A549 (cell line): Measurements from ENCODE around the gene PKHD1. TPM values are rescaled to one million over a fixed set of nuclear protein-coding genes. Genes with fewer than 3 reads are reported as not detected.

Source experiments
- ATAC-seq, 2 experiments: fragments of 200-7000 bp in 1 of 2; fragments of >200 bp in 1 of 2; cut with Nextera tagmentation in 1 of 2; cut with Tn5 transposase in 1 of 2; 3 replicates each; pipeline versions ENCODE4 v1.8.0 to v1.9.1; 2018 to 2020; ENCODE audit warnings: mild to moderate bottlenecking in 1 of 2, moderate library complexity in 1 of 2
- CTCF ChIA-PET: fragments of 300-600 bp; sonication (Branson Sonifier 250); formaldehyde crosslinking; extraction: SDS; loops from one replicate; lab custom pipeline; 2021; ENCODE audit warnings: antibody characterized with exemption, inconsistent platforms; lab: Yijun Ruan, JAX
- POLR2A ChIA-PET: fragments of 350-600 bp; formaldehyde crosslinking; extraction: SDS; loops from one replicate; lab custom pipeline; 2021; ENCODE audit warnings: antibody characterized with exemption, inconsistent platforms; lab: Yijun Ruan, JAX
- DNase-seq, 2 experiments: peaks; one replicate each; pipeline versions ENCODE4 v3.0.0 to v3.0.0-alpha.2; 2011 to 2016; ENCODE audit warnings: low read depth in 1 of 2, low spot score in 1 of 2
- FAIRE-seq: peaks from 2 replicates; lab custom pipeline; 2011; peaks lifted over from hg19 to GRCh38; lab: Jason Lieb, UNC
- H3K27ac ChIP-seq, 2 experiments: fragments of >200 bp; sonication (Bioruptor Twin); formaldehyde crosslinking; 3 replicates each; pipeline ENCODE4 v1.5.1; 2016 to 2017
- H3K4me1 ChIP-seq: fragments of >200 bp; sonication (Bioruptor Twin); formaldehyde crosslinking; 3 replicates; pipeline ENCODE4 v1.6.1; 2016
- H3K4me2 ChIP-seq: fragments of >200 bp; sonication (Bioruptor Twin); formaldehyde crosslinking; 3 replicates; pipeline ENCODE4 v1.6.1; 2016
- H3K4me3 ChIP-seq: fragments of >200 bp; sonication (Bioruptor Twin); formaldehyde crosslinking; 3 replicates; pipeline ENCODE4 v1.5.1; 2016
- H3K9me3 ChIP-seq: fragments of >200 bp; sonication (Bioruptor Twin); formaldehyde crosslinking; 3 replicates; pipeline ENCODE4 v1.6.1; 2016
- BHLHE40 ChIP-seq: IDR thresholded peaks from 2 replicates; pipeline ENCODE4 v1.6.1; 2012; ENCODE audit warnings: low read depth, low read length, inconsistent platforms
- CEBPB ChIP-seq, 2 experiments: fragments of >200 bp in 1 of 2; sonication (Bioruptor Twin) in 1 of 2; formaldehyde crosslinking in 1 of 2; IDR thresholded peaks; 2 replicates each; pipeline ENCODE4 v1.6.1; 2012 to 2016
- CHD2 ChIP-seq: fragments of 150-350 bp; IDR thresholded peaks from 2 replicates; pipeline ENCODE4 v1.6.1; 2014; ENCODE audit warnings: low read length; ENCODE audit not compliant: partially characterized antibody
- CHD4 ChIP-seq: fragments of 200-600 bp; sonication (generic); IDR thresholded peaks from 2 replicates; pipeline ENCODE4 v1.6.1; 2016; ENCODE audit warnings: antibody characterized with exemption, mild to moderate bottlenecking, borderline replicate concordance
- EHF ChIP-seq: fragments of 250-450 bp; sonication (Bioruptor Pico); IDR thresholded peaks from 2 replicates; pipeline ENCODE4 v1.5.0; 2020; ENCODE audit warnings: mild to moderate bottlenecking
- EP300 ChIP-seq, 2 experiments: fragments of >200 bp; sonication (Bioruptor Twin); formaldehyde crosslinking; IDR thresholded peaks; 2 replicates in 1 of 2; 3 replicates in 1 of 2; pipeline ENCODE4 v1.6.1; 2016 to 2017
- ESRRA ChIP-seq: fragments of 150-350 bp; IDR thresholded peaks from 2 replicates; pipeline ENCODE4 v1.6.1; 2014; ENCODE audit warnings: mild to moderate bottlenecking, low read length, borderline replicate concordance
- FOXS1 ChIP-seq: fragments of 250-450 bp; sonication (Bioruptor Pico); IDR thresholded peaks from 2 replicates; pipeline ENCODE4 v1.5.0; 2020; ENCODE audit warnings: mild to moderate bottlenecking, moderate library complexity
- GATA3 ChIP-seq: IDR thresholded peaks from 2 replicates; pipeline ENCODE4 v1.6.1; 2012; ENCODE audit warnings: borderline replicate concordance
- HOXB13 ChIP-seq: fragments of 250-450 bp; sonication (Bioruptor Pico); IDR thresholded peaks from 2 replicates; pipeline ENCODE4 v1.5.0; 2020; ENCODE audit warnings: low read depth, mild to moderate bottlenecking, moderate library complexity
- KDM1A ChIP-seq: fragments of 200-600 bp; sonication (generic); IDR thresholded peaks from 2 replicates; pipeline ENCODE4 v1.6.1; 2016; ENCODE audit warnings: low read depth, mild to moderate bottlenecking
- KDM5A ChIP-seq: fragments of 200-600 bp; sonication (generic); IDR thresholded peaks from 2 replicates; pipeline ENCODE4 v1.6.1; 2016; ENCODE audit warnings: antibody characterized with exemption, mild to moderate bottlenecking
- MAFK ChIP-seq: fragments of 450-650 bp; IDR thresholded peaks from 2 replicates; pipeline ENCODE4 v1.6.1; 2014; ENCODE audit not compliant: partially characterized antibody
- MAZ ChIP-seq: fragments of 150-350 bp; IDR thresholded peaks from 2 replicates; pipeline ENCODE4 v1.6.1; 2014; ENCODE audit warnings: antibody characterized with exemption, low read depth, low read length, borderline replicate concordance
- NFE2L2 ChIP-seq: fragments of 150-350 bp; conservative IDR thresholded peaks from 2 replicates; pipeline ENCODE4 v1.6.1; 2014; ENCODE audit warnings: low read length
- NPAS2 ChIP-seq: fragments of 250-450 bp; sonication (Bioruptor Pico); IDR thresholded peaks from 2 replicates; pipeline ENCODE4 v1.8.0; 2022; ENCODE audit warnings: mild to moderate bottlenecking, moderate library complexity, borderline replicate concordance
- NR3C1 ChIP-seq: fragments of >200 bp; sonication (Bioruptor Twin); formaldehyde crosslinking; IDR thresholded peaks from 3 replicates; pipeline ENCODE4 v1.6.1; 2017
- POLR2A ChIP-seq: IDR thresholded peaks from 2 replicates; pipeline ENCODE4 v1.6.1; 2012; ENCODE audit warnings: mild to moderate bottlenecking, low read length
- RAD21 ChIP-seq, 2 experiments: fragments of >200 bp in 1 of 2; sonication (Bioruptor Twin) in 1 of 2; formaldehyde crosslinking in 1 of 2; IDR thresholded peaks in 1 of 2; conservative IDR thresholded peaks in 1 of 2; 2 replicates in 1 of 2; 3 replicates in 1 of 2; pipeline ENCODE4 v1.6.1; 2012 to 2018; ENCODE audit warnings: inconsistent platforms in 1 of 2
- RFX5 ChIP-seq: fragments of 450-650 bp; IDR thresholded peaks from 2 replicates; pipeline ENCODE4 v1.7.1; 2014; ENCODE audit warnings: antibody characterized with exemption, mild to moderate bottlenecking, moderate library complexity
- SMC3 ChIP-seq: fragments of >200 bp; sonication (Bioruptor Twin); formaldehyde crosslinking; IDR thresholded peaks from 3 replicates; pipeline ENCODE4 v1.6.1; 2018; ENCODE audit warnings: inconsistent platforms
- TFCP2L1 ChIP-seq: fragments of 250-450 bp; sonication (Bioruptor Pico); IDR thresholded peaks from 2 replicates; pipeline ENCODE4 v1.5.0; 2021; ENCODE audit warnings: mild to moderate bottlenecking
- TP53 ChIP-seq: fragments of 250-450 bp; sonication (Bioruptor Pico); IDR thresholded peaks from 2 replicates; pipeline ENCODE4 v1.5.0; 2021; ENCODE audit warnings: mild to moderate bottlenecking, moderate library complexity
- ZC3H11A ChIP-seq: fragments of 450-650 bp; IDR thresholded peaks from 2 replicates; pipeline ENCODE4 v1.6.1; 2014; ENCODE audit warnings: antibody characterized with exemption, mild to moderate bottlenecking
- ZNF302 ChIP-seq: fragments of 250-450 bp; sonication (Bioruptor Pico); IDR thresholded peaks from 2 replicates; pipeline ENCODE4 v1.9.0; 2021; ENCODE audit warnings: inconsistent platforms, mild to moderate bottlenecking, moderate library complexity
- ZSCAN20 ChIP-seq: fragments of 250-450 bp; sonication (Bioruptor Pico); IDR thresholded peaks from 2 replicates; pipeline ENCODE4 v1.8.0; 2022; ENCODE audit warnings: mild to moderate bottlenecking, moderate library complexity
- WGBS: methylation state at CpG from one replicate; pipeline ENCODE4 v1.1.6; 2017; ENCODE audit errors: missing lambda C conversion rate; 5-methylcytosine and 5-hydroxymethylcytosine counted together
- polyA plus RNA-seq, 4 experiments: library from polyadenylated mRNA; depleted of rRNA in 3 of 4; stranded (reverse); fragments of >200 nt; fragmentation: RNase III in 1 of 4; extraction: RNeasy Plus Mini Kit Qiagen cat#74134 plus additional on column Dnase treatment in 1 of 4; gene quantifications; 2 replicates in 3 of 4; 3 replicates in 1 of 4; pipeline ENCODE4 v1.2.3, GENCODE V29; 2011 to 2017
- TF ChIP-seq, protein P1 (sequence below): fragments of 250-450 bp; sonication (Bioruptor Pico); IDR thresholded peaks from 2 replicates; pipeline ENCODE4 v1.5.0; 2021; ENCODE audit warnings: mild to moderate bottlenecking, moderate library complexity, borderline replicate concordance
- TF ChIP-seq, protein P2 (sequence below): IDR thresholded peaks from 2 replicates; pipeline ENCODE4 v1.6.1; 2012
- TF ChIP-seq, protein P3 (sequence below): fragments of >200 bp; sonication (Bioruptor Twin); formaldehyde crosslinking; IDR thresholded peaks from 3 replicates; pipeline ENCODE4 v1.6.1; 2016
- TF ChIP-seq, protein P4 (sequence below): fragments of >200 bp; sonication (Bioruptor Twin); formaldehyde crosslinking; IDR thresholded peaks from 3 replicates; pipeline ENCODE4 v1.5.1; 2016

The PKHD1 gene
- polyA plus RNA-seq, 2 of the 4 experiments (the other 2 are of a cell fraction), result not detected

DNA sequence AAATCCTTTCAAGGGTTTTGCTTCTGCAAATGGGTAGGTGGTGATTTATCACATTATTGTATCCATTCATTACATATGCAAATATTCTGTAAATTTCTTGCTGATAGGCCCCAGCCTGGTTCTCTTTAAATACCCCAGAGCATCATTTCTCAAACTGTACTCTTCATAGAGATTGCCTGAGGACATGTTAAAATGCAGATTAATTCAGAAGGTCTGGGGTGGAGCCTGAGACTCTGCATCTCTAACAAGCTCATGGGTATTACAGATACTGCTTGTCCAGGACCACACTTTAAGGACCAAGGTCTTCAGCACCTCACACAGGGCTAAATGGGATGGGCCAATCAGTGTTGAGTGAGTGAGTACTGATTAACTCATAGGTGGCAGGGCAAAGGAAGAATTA, 46.3 kb downstream of the PKHD1 start:
- ChIA-PET POLR2A (no interaction called here), CTCF (no interaction called here)
- Histone ChIP-seq H3K27ac (no peak overlapping the region), H3K4me2 (no peak overlapping the region), H3K9me3 (no peaks in the 10 kb centered on the region), H3K4me1 (no peaks in the 10 kb centered on the region), H3K4me3 (no peak overlapping the region)
- no peak for FAIRE-seq
- no peak for ATAC-seq
- DNase-seq, result no peak
- TF ChIP-seq KDM5A (no peak), ZNF302 (CRISPR knock-in tag) (no peak), HOXB13 (CRISPR knock-in tag) (no peak), GATA3 (no peak), SMC3 (no peak), ZC3H11A (no peak), TFCP2L1 (CRISPR knock-in tag) (no peak), NFE2L2 (no peak), CHD4 (no peak), TP53 (no peak), POLR2A (no peak), RFX5 (no peak), KDM1A (no peak), RAD21 (conservative IDR thresholded peaks at IDR 0.05 in 1 of 2, IDR thresholded peaks at IDR 0.05 in 1 of 2) (no peak), EP300 (IDR thresholded peaks at IDR 0.05) (no peak), MAFK (no peak), FOXS1 (CRISPR knock-in tag) (no peak)
- TF ChIP-seq, protein P1, sequence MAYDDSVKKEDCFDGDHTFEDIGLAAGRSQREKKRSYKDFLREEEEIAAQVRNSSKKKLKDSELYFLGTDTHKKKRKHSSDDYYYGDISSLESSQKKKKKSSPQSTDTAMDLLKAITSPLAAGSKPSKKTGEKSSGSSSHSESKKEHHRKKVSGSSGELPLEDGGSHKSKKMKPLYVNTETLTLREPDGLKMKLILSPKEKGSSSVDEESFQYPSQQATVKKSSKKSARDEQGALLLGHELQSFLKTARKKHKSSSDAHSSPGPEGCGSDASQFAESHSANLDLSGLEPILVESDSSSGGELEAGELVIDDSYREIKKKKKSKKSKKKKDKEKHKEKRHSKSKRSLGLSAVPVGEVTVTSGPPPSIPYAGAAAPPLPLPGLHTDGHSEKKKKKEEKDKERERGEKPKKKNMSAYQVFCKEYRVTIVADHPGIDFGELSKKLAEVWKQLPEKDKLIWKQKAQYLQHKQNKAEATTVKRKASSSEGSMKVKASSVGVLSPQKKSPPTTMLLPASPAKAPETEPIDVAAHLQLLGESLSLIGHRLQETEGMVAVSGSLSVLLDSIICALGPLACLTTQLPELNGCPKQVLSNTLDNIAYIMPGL (CRISPR knock-in tag), result no peak
- TF ChIP-seq, protein P2, sequence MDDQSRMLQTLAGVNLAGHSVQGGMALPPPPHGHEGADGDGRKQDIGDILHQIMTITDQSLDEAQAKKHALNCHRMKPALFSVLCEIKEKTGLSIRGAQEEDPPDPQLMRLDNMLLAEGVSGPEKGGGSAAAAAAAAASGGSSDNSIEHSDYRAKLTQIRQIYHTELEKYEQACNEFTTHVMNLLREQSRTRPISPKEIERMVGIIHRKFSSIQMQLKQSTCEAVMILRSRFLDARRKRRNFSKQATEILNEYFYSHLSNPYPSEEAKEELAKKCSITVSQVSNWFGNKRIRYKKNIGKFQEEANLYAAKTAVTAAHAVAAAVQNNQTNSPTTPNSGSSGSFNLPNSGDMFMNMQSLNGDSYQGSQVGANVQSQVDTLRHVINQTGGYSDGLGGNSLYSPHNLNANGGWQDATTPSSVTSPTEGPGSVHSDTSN, result no peak

DNA sequence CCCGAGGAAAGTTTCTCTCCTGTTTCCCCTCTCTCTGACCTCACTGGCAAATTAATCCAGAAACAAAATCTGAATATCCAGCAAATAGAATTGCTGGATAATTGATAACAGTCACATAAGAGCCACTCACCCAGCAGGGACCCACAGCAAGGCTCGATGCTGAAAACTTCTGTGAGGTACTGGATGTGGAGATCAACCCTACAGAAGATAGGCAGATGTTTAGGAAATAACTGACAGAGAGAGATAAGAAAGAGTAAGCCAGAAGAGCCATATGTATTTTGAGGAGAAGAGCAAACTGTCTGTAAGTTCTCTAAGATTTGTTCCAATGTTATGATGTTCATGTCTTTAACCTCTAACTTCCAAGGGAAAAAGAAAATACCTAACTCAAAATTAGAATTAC, 59.7 kb downstream of the PKHD1 start:
- DNase-seq, result no peak
- WGBS, result 0% methylated on average over 2 of the region's 2 CpGs
- Histone ChIP-seq H3K4me3 (no peak overlapping the region), H3K4me1 (no peaks in the 10 kb centered on the region), H3K27ac (no peak overlapping the region), H3K9me3 (no peaks in the 10 kb centered on the region), H3K4me2 (no peak overlapping the region)
- ChIA-PET CTCF (no interaction called here), POLR2A (no interaction called here)
- no peak for FAIRE-seq
- TF ChIP-seq NFE2L2, result no peak
- no peak for TF ChIP-seq BHLHE40
- TF ChIP-seq MAZ, result no peak
- TF ChIP-seq, protein P3, sequence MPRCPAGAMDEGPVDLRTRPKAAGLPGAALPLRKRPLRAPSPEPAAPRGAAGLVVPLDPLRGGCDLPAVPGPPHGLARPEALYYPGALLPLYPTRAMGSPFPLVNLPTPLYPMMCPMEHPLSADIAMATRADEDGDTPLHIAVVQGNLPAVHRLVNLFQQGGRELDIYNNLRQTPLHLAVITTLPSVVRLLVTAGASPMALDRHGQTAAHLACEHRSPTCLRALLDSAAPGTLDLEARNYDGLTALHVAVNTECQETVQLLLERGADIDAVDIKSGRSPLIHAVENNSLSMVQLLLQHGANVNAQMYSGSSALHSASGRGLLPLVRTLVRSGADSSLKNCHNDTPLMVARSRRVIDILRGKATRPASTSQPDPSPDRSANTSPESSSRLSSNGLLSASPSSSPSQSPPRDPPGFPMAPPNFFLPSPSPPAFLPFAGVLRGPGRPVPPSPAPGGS, result no peak
- TF ChIP-seq CEBPB (IDR thresholded peaks at IDR 0.05), result no peak
- no peak for TF ChIP-seq NR3C1
- no peak for TF ChIP-seq RFX5
- TF ChIP-seq GATA3, result no peak
- no peak for TF ChIP-seq CHD2
- TF ChIP-seq, protein P4, sequence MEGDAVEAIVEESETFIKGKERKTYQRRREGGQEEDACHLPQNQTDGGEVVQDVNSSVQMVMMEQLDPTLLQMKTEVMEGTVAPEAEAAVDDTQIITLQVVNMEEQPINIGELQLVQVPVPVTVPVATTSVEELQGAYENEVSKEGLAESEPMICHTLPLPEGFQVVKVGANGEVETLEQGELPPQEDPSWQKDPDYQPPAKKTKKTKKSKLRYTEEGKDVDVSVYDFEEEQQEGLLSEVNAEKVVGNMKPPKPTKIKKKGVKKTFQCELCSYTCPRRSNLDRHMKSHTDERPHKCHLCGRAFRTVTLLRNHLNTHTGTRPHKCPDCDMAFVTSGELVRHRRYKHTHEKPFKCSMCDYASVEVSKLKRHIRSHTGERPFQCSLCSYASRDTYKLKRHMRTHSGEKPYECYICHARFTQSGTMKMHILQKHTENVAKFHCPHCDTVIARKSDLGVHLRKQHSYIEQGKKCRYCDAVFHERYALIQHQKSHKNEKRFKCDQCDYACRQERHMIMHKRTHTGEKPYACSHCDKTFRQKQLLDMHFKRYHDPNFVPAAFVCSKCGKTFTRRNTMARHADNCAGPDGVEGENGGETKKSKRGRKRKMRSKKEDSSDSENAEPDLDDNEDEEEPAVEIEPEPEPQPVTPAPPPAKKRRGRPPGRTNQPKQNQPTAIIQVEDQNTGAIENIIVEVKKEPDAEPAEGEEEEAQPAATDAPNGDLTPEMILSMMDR, result no peak
- no peak for TF ChIP-seq NPAS2
- TF ChIP-seq ESRRA, result no peak
- TF ChIP-seq ZSCAN20 (CRISPR knock-in tag), result no peak
- TF ChIP-seq TP53, result no peak
- no peak for TF ChIP-seq EHF
- no peak for ATAC-seq
